NCI-H82 treated with DMSO at 0.1 percent for 48 hours (cell line): ENCODE data around the gene GPR173.
A peak's percentile ranks its signal among the peaks of the same experiment; 100 is the strongest.

ENCODE experiments used
- DNase-seq: peaks from one replicate; lab custom pipeline; 2025; ENCODE audit not compliant: unreplicated experiment; lab: John Stamatoyannopoulos, UW

Gene GPR173, protein sequence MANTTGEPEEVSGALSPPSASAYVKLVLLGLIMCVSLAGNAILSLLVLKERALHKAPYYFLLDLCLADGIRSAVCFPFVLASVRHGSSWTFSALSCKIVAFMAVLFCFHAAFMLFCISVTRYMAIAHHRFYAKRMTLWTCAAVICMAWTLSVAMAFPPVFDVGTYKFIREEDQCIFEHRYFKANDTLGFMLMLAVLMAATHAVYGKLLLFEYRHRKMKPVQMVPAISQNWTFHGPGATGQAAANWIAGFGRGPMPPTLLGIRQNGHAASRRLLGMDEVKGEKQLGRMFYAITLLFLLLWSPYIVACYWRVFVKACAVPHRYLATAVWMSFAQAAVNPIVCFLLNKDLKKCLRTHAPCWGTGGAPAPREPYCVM

DNA sequence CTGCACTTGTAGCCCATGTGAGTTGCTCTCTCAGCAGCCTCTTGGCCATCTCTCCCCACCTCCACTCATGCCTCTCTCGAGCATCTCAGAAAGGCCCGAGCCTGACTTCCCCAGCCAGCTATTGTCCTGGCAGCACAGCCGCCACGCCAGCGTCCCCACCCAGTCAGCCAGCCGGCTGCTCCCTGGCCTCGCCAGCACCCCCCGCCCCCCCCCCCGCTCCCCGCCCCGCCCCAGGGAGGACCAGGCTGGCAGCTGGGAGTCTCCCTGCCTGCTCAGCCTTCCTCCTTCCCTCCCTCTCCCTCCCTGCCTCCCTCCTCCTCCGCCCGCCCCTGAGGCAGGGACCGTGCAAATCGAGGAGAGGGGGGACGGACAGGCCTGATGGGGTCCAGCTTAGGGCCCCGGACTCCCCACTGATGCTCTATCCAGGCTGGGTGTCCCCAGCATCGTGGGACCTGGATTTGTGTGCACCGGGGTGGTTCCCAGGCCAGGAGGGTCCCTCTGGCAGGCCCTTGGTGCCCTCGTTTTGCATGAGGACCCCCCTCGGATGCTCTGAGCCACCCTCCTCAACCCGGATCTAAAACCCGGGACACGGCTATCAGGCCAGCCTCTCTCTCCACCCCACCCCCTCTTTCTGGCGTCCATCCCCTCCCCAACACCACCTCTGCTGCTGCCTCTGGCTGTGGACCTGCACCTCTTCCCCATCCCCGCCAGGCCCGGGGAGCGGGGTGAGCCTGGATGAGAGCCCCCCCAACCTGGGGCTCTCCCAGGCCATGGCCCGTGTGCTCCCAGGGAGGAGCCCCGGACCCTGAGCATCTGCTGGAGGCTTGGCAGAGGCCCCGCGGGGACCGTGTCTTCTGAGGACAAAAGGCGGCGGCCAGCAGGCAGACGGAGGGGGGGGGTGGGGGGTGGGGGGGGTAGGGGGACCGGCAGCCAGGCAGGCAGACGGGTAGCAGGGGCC, at the start of gene GPR173:
Gene GPR173, plus strand, starts transcription at position 621 of the 958 bp plus-strand sequence. CDS start 27,833 bp downstream, outside the sequence.
- DNase-seq = peak; percentile 42

DNA sequence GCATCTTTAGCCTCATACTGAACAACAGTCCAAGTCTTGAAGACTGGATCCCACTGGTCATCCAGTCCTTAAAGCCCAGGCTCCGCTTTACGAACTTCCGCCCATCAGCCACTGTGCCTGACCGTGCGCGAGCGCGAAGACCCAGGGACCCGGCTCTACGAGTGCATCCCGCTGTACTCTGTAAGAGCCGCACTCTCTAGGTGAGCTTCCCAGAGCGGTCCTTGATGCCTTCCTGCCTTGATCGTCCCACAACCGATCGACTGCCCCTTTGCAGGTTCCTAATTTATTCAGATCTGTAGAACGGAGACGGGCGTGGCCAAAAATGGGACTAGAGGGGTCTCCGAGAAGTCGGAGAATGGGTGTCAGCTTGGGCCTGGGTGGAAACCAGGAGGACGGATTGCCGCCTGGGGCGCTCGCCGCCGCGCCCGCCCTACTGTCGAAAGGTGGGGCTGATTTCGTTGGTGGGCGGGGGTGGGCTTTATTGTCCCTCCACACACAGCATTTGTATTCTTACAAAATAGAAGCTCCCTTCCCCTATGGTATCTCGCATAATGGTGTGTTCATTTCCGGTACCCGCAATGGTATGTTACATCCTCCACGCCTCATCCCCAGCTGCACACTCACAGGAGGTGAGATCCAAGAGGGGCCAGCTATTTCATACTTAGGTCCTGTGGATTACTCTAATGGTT, 48.0 kb upstream of the GPR173 start:
- DNase-seq = no peak

DNA sequence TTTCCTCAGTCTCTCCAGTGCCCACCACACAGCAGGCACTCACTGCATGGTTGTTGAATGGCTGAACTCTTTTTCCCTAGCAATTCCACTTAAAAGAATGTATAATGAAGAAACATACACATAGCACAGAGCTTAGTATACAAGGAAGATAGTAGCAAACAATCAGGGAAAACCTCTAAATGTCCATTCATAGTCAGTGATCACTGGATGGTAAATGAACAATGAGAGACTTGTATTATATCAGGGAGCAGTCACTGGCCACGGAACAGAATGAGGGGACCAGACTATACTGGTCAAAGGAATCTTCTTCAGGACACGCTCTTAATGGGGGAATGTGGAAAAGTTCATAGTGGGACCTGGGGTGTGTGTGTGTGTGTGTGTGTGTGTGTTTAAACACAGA, 46.6 kb upstream of the GPR173 start:
- DNase-seq = no peak

DNA sequence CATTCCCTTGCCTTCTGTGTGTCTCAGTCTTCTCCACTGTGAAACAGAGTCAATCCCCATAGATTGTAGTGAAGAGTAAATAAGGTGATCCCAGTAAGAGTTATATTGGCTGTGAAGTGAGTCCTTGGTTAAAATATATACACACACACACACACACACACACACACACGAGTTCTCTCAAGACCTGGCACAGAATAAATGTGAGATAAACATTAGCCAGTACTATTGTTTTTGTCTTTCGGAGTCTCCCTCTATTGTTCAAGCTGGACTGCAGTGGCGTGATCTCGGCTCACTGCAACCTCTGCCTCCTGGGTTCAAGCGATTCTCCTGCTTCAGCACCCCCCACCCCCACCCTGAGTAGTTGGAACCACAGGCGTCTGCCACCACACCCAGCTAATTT, 45.5 kb upstream of the GPR173 start:
- no peak for DNase-seq

DNA sequence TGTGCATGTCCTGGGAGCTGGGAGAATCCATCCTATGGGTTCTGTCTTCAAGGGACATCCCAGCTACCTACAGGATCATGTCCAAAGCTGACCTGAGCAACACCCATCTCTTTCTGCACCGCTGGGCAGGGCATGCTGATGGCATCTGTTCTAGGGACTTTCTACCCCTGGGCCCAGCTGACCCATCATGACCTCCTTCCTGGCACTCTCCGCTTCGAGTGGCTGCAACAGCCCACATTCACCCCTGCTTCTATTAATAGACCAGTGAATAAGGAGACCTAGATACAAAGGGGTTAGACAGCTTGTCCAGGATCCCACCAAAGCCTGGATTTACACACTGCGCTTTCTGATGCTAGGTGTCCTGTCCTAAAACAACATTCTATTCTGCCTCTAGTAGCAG, 44.6 kb upstream of the GPR173 start:
- no peak for DNase-seq

DNA sequence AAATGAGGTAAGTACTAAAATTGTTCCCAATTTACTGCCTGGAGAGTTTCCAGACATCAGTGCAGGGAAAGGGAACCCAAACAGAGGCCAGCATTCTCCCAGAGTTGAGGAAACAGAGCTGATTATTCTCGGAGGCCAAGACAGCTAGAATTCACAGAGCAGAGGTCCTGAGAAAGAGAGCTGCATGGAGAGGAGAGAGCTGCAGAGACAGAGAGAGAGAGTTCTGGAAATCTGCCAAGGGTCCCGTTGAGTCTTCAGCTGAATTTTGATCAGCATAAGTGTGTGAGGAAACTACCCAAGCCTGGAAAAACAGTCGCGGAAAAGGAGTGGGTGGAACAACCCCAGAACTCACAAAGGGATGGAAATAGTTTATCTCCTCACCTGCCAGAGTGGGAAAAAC, 43.8 kb upstream of the GPR173 start:
- no peak for DNase-seq

DNA sequence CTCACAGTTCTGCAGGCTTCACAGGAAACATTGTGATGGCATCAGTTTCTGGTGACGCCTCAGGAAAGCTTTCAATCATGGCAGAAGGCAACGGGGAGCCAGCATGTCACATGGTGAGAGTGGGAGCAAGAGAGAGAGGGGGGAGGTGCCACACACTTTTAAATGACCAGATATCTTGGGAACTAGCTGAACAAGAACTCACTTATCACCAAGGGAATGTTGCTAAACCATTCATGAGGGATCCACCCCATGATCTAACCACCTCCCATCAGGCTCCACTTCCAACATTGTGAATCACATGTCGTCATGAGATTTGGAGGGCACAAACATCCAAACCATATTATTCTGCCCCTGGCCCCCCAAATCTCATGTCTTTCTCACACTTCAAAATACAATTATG, 43.3 kb upstream of the GPR173 start:
- DNase-seq = no peak

DNA sequence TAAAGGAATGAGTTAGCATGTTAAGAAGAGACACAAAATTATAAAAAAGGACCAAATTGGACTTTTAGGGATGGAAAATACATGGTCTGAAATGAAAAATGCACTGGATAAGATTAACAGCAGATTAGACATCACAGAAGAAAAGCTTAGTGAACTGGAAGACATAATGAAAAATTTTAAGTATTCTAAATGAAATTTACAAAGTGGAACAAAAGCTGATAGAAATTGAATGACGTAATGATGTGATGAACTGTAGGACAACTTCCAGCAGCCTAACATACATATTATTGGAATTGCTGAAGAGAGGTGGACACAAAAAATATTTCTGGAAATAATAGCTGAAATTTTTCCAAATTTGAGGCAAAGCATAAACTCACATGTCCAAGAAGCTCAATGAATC, 39.6 kb upstream of the GPR173 start:
- DNase-seq = no peak

DNA sequence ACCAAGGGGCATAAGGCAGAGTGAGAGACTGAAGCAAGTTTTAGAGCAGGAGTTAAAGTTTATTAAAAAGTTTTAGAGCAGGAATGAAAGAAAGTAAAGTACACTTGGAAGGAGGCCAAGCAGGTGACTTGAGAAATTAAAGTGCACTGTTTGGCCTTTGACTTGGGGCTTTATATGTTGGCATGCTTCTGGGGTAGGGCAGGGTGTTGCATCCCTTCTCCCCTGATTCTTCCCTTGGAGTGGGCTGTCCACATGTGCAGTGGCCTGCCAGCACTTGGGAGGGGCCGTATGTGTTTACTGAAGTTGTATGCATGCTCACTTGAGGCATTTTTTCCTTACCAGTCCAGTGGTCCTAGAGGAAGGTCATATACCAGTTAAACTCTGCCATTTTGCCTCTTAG, 35.3 kb upstream of the GPR173 start:
- no peak for DNase-seq

DNA sequence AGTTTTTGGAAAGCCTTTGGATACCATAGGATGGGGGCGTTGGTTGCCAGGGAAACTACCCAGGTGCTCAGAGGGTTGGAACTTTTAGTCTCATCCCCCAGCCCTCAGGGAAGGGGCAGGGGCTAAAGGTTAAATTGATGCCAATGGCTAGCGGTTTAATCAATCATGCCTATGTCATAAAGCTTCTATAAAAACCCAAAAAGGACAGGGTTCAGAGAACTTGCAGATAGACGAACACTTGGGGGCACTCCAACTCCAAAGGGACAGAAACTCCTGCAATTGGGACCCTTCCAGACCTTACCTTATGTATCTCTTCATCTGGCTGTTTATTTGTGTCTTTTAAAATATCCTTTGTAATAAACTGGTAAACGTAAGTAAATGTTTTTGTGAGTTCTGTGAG, 30.0 kb upstream of the GPR173 start:
- DNase-seq = no peak

DNA sequence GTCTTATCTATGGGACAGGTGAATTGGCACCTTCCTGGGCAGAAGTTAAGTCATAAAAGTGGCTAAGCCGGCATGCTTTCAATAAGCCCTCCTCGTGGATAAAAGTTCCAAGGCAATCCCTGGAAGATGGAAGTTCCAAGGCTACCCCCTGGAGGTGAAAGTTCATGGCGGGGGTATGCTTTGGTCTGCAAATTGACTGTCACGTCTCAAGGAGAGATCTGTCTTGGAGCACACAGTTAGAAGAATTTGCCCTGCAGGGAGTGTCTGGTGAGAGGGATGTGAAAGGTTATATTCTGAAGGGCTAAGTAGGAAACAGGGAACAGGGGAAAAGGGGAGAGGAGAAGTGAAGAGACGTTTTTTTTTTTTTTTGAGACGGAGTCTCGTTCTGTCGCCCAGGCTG, 26.2 kb upstream of the GPR173 start:
- DNase-seq = no peak

DNA sequence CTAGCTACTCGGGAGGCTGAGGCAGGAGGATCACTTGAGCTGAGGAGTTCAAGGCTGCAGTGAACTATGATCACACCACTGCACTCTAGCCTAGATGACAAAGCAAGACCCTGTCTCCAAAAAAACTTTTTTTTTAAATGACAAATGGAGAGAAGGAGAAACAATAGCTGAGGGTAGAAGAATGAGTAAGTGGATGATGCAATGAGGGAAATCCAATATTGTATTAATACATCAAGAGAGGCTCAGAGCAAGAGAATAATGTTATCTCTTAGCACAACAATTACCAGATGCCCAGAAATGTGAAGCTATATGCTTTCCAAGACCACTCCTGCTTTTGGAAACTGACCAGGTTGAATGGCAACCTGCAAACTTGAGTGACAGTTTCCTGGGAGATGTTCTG, 19.9 kb upstream of the GPR173 start:
- no peak for DNase-seq

DNA sequence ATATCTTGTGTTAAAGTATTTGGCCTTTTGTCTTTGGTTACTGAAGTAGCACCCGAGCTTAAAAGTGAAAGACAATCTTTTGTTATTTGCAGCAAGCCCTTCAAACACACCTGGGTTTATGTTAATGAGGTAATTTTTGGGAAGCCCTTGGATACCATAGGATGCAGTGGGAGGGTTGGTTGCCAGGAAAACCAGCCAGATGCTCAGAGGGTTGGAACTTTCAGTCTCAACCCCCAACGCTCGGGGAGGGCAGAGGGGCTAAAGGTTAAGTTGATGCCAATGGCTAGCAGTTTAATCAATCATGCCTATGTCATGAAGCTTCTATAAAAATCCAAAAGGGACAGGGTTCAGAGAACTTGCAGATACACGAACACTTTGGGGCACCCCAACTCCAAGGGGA, 17.2 kb upstream of the GPR173 start:
- DNase-seq = no peak

DNA sequence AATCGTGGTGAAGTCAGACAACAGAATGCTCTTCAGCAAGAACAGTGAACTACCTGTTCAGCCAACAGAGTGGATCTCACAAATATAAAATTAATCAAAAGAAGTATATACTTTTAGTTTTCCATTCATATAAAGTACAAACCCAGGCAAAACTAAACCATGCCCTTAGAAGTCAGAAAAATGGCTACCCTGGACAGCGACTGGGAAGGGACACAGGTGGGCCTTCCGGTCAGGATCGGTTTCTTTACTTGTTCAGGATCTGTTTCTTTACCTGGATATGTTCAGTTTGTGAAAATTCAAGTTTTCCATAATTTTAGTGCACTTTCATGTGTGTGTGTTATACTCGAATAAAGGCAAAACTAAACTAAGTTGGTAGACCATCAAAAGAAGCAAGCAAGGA, 12.4 kb upstream of the GPR173 start:
- DNase-seq = no peak

DNA sequence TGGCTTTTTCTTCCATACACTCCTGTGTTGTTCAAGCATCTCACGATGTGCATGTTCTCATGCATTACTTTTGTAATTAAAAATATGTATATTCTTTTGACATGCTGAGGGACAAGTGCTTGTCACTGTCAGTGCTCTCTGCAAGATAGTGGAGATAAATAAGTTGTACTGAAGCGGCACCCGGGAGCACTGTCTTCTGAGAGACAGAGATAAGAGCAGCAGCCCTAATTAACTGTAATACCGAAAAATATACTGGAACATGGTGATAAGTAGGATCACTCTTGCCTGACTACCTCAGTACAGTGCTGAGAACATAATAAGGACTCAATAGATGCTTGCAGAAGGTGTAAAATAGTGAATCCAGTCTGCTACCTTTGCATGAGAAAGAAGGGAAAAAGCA, 9.4 kb upstream of the GPR173 start:
- DNase-seq = no peak

DNA sequence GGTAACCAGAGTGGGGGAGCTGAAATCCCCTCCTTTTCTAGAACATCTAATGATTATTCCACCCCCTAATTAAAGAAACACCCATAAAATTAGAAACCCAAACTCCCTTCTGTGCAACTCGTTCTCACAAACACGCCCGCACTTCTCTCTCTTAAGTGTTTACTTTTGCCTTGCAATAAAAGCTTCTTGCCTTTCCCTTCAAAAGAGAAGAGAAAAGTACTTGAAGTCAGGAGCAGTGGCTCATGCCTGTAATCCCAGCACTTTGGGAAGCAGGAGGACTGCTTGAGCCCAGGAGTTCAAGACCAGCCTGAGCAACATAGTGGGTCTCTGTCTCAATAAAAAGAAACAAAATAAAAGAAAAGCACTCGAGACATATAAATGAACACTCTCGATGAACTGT, 3.6 kb upstream of the GPR173 start:
- no peak for DNase-seq

DNA sequence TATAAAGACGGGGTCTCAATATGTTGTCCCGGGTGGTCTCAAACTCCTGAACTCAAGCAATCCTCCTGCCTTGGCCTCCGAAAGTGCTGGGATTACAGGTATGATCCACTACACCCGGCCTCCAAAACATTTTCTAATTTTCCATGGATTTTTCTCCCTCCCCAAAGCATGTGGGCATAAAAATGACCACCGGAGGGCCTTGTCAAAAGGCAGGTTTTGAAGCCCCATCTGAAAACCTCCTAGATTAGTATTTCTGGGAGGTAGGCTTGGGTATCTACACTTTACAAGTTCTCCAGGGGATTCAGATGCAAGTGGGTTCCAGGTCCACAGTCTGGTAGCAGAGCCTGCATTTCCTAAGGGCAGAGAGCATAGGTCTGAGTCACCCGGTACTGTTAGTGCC, 1.4 kb upstream of the GPR173 start:
- DNase-seq = no peak

DNA sequence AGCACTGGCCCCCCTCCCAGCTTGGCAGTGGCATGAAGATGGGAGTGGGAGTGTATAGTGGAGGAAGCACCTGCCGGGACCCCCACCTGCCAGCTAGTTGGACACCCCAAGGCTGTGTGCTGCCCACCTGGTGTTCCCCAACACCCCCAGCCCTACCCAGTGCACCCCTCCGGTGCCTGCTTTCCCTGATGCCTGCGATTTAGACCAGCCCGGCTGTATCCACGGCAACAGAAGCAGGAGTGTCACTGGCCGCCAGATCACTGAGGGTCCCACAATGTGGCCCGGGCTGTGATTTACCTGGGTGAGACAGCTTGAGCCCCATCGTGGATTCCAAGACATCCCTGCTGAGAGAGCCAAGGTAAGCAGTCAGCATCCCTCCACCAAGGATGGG, 533 bp downstream of the GPR173 start:
- no peak for DNase-seq

DNA sequence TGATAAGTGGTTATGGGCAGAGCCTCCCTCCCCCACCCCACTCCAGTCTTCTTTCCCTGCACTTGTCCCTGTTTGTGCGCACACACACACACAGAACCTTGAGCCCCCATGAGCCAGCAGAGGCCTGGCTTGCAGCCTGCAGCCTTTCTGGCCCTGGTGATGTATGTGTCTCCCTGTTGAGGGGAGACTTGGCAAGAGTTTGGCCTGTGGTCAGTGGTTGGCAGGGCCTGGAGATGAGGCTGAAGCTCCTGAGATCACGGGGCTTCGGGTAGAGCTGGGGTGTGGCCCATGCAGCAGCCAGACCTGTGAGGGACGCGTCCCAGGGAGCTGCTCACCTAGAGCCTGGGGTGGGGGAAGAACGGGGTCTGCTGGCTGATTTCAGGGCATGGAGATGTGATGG, 2.3 kb downstream of the GPR173 start:
- DNase-seq = no peak

DNA sequence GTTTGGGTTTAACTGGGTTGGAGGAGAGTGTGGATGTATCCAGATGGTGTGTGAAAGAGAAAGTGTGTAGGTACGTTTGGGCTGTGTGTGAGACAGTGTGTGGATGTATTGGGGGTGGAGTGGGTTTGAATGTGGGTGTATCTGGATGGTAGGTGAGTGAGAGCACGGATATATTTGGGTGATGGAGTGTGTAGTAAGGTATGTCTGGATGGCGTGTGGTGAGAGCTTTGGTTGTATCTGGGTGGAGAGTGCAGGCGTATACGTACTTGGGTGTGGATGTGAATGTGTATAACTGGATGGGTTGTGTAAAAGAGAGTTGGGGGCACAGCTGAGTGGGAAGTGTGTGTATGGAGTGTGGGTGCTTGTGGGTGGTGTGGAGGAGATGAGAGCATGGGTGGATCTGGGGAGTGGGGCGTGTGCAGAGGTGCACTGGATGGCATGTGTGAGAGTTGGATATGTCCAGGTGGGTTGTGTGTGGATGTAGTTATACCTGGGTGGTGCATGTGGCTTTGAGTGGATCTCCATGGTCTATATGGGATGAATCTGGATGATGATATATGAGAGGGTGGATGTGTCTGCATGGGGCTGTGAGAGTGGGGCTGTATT, 6.8 kb downstream of the GPR173 start:
- no peak for DNase-seq

DNA sequence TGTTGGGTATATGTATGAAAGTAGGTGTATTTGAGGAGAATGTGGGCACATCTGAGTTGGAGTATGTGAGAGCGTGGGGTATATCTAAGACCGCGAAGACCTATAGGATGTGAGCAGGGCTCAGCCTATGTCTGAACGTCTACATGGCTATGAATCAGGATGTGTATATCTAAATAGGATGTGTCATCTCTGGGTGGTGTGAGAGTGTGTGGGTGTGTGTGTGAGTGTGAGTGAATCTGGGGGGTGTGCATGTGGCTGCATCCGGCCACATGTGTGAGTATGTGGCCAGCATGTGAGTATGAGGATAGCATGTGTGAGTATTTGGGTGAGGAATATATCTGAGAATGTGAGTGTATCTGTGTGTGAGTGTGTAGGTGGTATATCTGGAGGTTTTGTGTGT, 7.7 kb downstream of the GPR173 start:
- DNase-seq = no peak
